ENCODE results near the gene BHMT2. TPM values are rescaled to one million over a fixed set of nuclear protein-coding genes. Genes with fewer than 3 reads are reported as not detected.
A peak's percentile ranks its signal among the peaks of the same experiment; 100 is the strongest.

Gene BHMT2
- total RNA-seq, 1 donor from 2014 or later: 7.9 TPM

DNA sequence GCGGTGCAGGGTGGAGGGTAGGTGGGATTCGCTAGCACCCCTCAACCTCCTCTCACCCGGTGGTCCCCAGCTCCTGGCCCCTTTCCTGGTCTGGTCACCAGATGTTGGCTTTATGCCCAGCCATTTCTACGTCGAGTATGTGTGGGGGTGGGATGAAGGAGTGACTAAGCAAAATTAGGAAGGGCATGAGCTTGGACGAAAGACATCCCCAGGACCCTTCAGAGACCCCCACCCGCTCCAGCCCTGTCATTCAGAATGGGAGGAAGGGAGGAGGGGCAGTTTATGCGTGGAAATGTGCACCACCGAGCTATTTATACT lies 742 bp downstream of the BHMT2 start:
- TF ChIP-seq, protein P1, sequence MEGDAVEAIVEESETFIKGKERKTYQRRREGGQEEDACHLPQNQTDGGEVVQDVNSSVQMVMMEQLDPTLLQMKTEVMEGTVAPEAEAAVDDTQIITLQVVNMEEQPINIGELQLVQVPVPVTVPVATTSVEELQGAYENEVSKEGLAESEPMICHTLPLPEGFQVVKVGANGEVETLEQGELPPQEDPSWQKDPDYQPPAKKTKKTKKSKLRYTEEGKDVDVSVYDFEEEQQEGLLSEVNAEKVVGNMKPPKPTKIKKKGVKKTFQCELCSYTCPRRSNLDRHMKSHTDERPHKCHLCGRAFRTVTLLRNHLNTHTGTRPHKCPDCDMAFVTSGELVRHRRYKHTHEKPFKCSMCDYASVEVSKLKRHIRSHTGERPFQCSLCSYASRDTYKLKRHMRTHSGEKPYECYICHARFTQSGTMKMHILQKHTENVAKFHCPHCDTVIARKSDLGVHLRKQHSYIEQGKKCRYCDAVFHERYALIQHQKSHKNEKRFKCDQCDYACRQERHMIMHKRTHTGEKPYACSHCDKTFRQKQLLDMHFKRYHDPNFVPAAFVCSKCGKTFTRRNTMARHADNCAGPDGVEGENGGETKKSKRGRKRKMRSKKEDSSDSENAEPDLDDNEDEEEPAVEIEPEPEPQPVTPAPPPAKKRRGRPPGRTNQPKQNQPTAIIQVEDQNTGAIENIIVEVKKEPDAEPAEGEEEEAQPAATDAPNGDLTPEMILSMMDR (IDR thresholded peaks at IDR 0.05; ENCODE audit: borderline replicate concordance): no peak
- intact Hi-C loops (cut with micrococcal nuclease): no loop called here
- DNase-seq: no peak

DNA sequence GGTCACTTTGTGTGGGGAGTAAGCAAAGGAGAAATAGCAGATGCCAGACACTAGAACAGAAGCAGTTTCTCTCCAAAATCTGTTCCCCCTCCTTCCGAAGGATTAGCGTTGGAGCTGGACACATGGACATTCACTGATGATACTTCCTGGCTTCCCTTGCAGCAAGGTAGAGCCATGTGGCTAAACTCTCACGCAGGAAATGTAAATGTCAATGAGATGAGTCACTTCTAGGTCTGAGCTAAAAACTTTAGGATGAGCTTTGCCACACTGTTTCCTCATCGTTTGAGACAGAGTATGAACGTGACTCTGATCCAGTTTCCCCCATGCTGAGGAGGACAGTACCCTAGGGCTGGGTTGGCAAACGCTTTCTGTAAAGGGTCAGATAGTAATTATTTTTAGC lies 5.1 kb downstream of the BHMT2 start:
- H3K4me1 ChIP-seq: peaks cover 16% of the 10 kb centered on the region
- no peak overlapping the region for H3K27ac ChIP-seq (replicated peaks)
- no peak for DNase-seq
- intact Hi-C loops (cut with micrococcal nuclease): no loop called here
- peaks cover 12% of the 10 kb centered on the region for H3K9me3 ChIP-seq (replicated peaks)
- TF ChIP-seq, protein P1 (IDR thresholded peaks at IDR 0.05; ENCODE audit: borderline replicate concordance): no peak
- peaks cover 9% of the 10 kb centered on the region for H3K27me3 ChIP-seq (ENCODE audit: low read depth)
- H3K4me3 ChIP-seq: no peak overlapping the region
- no peaks in the 10 kb centered on the region for H3K36me3 ChIP-seq

More for the DNA sequence above, 742 bp downstream of the BHMT2 start:
- peak overlapping the region; percentile 37 for H3K27ac ChIP-seq (replicated peaks)
- H3K27me3 ChIP-seq (ENCODE audit: low read depth): peaks cover 23% of the 10 kb centered on the region
- peak overlapping the region; percentile 65 for H3K4me3 ChIP-seq
- H3K4me1 ChIP-seq: peaks cover 7% of the 10 kb centered on the region
- H3K36me3 ChIP-seq: no peaks in the 10 kb centered on the region
- H3K9me3 ChIP-seq (replicated peaks): peaks cover 12% of the 10 kb centered on the region

GRCh38 chr5:79075646-79076426 lies 6.3 kb downstream of the BHMT2 start:
- peak; percentile 16 for DNase-seq
- Histone ChIP-seq H3K4me1 (peaks cover 10% of the 10 kb centered on the region), H3K4me3 (no peak overlapping the region), H3K27ac (replicated peaks) (peak overlapping the region; percentile 44), H3K27me3 (ENCODE audit: low read depth) (no peaks in the 10 kb centered on the region), H3K9me3 (replicated peaks) (peaks cover 12% of the 10 kb centered on the region), H3K36me3 (no peaks in the 10 kb centered on the region)
- TF ChIP-seq, protein P1 (IDR thresholded peaks at IDR 0.05; ENCODE audit: borderline replicate concordance): no peak
- intact Hi-C loops (cut with micrococcal nuclease): no loop called here

DNA sequence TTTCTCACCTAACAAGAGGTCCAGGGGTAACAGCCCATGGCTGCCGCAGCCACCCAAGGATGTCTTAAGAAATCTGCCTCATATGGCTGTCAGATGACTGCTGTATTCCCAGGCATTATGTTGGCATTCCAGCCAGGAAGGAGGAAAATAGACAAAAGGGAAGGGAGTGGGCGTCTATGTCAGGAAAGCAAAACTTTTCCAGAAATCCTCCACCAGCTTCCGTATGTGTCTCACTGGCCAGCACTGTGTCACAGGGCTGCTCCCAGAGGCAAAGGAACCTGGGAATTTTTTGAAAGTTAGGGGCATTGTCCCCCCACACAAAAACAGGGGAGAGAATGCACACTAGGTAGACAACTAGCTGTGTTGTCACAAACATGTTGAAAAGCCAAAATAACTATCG lies 7.3 kb downstream of the BHMT2 start:
- Histone ChIP-seq H3K4me3 (no peak overlapping the region), H3K4me1 (peaks cover 10% of the 10 kb centered on the region), H3K9me3 (replicated peaks) (peaks cover 12% of the 10 kb centered on the region), H3K27ac (replicated peaks) (no peak overlapping the region), H3K27me3 (ENCODE audit: low read depth) (no peaks in the 10 kb centered on the region), H3K36me3 (no peaks in the 10 kb centered on the region)
- DNase-seq: no peak
- TF ChIP-seq, protein P1 (IDR thresholded peaks at IDR 0.05; ENCODE audit: borderline replicate concordance): no peak
- intact Hi-C loops (cut with micrococcal nuclease): no loop called here

- intact Hi-C loops (cut with micrococcal nuclease): no loop called here
- no peak overlapping the region for H3K27ac ChIP-seq (replicated peaks)
- TF ChIP-seq, protein P1 (IDR thresholded peaks at IDR 0.05; ENCODE audit: borderline replicate concordance): no peak
Observed at GRCh38 chr5:79077680-79078365, 8.3 kb downstream of the BHMT2 start.

More at GRCh38 chr5:79077680-79078365, 8.3 kb downstream of the BHMT2 start:
- no peak overlapping the region for H3K4me3 ChIP-seq
- H3K36me3 ChIP-seq: no peaks in the 10 kb centered on the region
- no peaks in the 10 kb centered on the region for H3K27me3 ChIP-seq (ENCODE audit: low read depth)
- H3K4me1 ChIP-seq: peaks cover 10% of the 10 kb centered on the region
- DNase-seq: no peak
- H3K9me3 ChIP-seq (replicated peaks): peaks cover 12% of the 10 kb centered on the region
